ENCODE results near the gene ARL5C.
"Not testable (repeated sequence)": the region's sequence is repeated elsewhere in the genome, so short reads cannot be mapped to it uniquely, and the experiment has no call there.

The ARL5C gene

GRCh38 chr17:39168503-39168902, 2.5 kb upstream of the ARL5C start:
- not testable (repeated sequence) for DNase-seq (ENCODE audit: extremely low read depth in 1 of 2, low read depth in 1 of 2)

DNA sequence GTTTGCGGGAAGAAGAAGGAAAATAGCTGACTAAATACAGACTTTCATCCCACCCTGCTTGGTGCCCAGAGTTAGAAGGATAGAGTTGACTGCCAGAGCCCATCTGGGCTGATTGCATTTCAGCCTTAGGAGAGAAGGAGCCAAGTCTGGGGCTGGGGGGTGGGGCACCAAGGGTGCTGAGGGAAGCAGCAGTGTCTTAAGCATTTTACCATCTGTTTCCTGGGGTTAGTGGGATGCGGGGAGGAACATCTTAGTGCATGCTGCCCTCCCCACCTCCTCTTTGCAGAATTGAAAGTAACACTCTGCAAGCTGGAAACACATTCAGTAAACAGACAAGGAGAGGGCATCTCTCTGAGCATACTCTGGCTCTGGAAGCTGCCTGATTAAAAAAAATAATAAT, 1.5 kb upstream of the ARL5C start:
- no peak for DNase-seq (ENCODE audit: extremely low read depth in 1 of 2, low read depth in 1 of 2)

- DNase-seq (ENCODE audit: extremely low read depth in 1 of 2, low read depth in 1 of 2), result no peak
Observed at GRCh38 chr17:39166437-39167335, 725 bp upstream of the ARL5C start.

GRCh38 chr17:39165178-39165840, 652 bp downstream of the ARL5C start:
- no peak for DNase-seq (ENCODE audit: extremely low read depth in 1 of 2, low read depth in 1 of 2)

DNA sequence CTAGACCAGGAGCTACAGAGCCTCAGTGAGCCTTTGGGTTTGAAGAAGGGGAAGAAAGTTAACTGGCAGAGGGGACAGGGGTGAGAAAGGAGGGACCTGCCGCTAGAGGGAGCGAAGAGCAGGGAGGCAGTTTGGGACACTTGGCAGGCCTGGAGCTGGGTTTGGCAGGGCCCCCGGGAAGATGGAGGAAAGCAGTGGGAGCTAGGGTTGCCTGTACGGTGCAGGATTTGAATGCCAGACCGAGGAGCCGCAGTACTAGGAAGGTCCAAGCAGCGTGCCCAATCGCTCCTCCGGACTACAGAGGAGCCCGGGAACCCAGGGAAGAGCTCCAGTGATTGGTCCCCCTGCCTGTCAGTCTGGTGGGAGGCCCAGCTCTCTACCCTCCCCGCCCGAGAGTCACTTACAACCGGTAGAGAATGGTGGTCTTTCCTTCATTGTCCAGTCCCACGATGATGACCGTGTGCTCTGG, 1.3 kb downstream of the ARL5C start:
- peak; percentile 55 to 71 for DNase-seq (ENCODE audit: extremely low read depth in 1 of 2, low read depth in 1 of 2)

- DNase-seq (ENCODE audit: extremely low read depth in 1 of 2, low read depth in 1 of 2), result no peak
Observed at GRCh38 chr17:39161962-39162361, 4.0 kb downstream of the ARL5C start.

DNA sequence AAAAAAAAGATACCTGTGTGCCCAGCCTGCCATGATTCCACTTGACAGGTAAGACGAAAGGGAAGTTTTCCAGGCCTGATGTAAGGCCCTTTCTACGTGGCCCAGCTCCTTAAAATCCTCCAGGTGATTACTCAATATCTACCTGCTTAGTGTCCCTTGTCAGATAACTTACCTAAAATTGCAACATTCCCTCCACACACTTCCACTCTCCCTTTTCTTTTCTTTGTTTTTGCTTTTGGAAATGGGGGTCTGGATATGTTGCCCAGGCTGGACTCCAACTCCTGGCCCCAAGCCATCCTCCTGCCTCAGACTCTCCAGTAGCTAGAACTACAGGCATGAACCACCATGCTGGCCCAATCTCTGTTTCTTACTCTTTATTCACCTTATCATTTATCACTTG, 7.3 kb downstream of the ARL5C start:
- DNase-seq (ENCODE audit: extremely low read depth in 1 of 2, low read depth in 1 of 2), result no peak

DNA sequence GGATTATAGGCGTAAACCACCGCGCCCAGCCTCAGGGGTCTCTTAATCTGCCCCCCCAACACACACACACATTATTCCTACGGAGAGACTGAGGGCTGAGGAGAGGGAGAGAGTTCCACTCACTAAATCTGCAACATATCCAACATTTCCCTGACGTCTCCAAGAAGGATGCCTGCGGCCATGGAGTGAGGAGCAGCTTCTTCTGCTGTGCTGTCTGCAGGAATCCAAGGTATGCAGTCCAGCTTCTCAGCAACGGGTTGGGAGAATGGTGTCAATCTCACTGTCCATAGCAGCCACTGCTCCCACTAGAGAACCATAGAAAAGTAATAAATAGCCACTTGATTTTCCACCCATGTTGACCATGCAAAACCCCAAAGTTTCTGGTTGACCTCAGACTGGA, 9.5 kb downstream of the ARL5C start:
- no peak for DNase-seq (ENCODE audit: extremely low read depth in 1 of 2, low read depth in 1 of 2)

DNA sequence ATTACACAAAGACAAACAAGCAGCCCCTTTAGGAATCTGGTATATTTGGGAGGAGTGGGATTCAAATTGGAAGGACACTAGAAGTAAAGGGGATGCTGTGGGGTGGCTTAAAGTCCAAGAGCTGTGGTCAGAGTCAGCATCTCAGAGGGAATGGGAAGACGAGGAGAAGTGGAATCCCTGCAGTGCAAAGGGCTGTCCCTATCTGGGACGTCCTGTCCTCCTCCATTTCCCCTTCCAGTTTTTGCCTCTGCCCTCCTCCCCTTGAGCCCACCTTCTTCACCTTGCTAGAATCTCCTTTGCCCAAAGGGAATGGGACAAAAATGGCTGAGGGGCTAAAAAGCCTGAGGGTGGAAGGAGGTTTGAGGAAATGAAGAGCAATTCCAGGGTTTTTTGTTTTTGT, 10.3 kb downstream of the ARL5C start:
- no peak for DNase-seq (ENCODE audit: extremely low read depth in 1 of 2, low read depth in 1 of 2)

DNA sequence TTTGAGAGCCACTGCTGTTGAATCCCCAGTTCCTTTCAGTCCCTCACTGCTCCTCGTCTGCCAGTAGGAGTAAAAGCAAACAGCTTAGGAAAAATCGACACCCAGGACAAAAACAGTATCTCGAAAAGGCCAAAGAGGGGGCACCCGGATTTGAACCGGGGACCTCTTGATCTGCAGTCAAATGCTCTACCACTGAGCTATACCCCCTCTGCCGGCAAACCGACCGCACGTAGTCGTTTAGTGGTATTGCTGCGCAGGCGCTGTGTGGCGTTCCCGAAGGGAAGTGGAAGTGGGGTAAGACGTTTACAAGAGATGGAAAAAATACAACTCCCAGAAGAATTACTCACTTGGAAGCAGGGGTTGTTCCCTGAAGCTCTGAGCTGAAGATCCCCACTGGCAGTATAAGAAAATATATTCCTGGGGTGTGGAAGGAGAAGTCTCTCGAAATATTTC, 12.3 kb downstream of the ARL5C start:
- DNase-seq (ENCODE audit: extremely low read depth in 1 of 2, low read depth in 1 of 2), result peak; percentile 74 to 79

- DNase-seq (ENCODE audit: extremely low read depth in 1 of 2, low read depth in 1 of 2), result no peak
Observed at GRCh38 chr17:39151943-39152818, 13.8 kb downstream of the ARL5C start.

- DNase-seq (ENCODE audit: extremely low read depth in 1 of 2, low read depth in 1 of 2), result no peak
Observed at GRCh38 chr17:39151150-39151942, 14.6 kb downstream of the ARL5C start, which contains the start of gene PLXDC1. Gene PLXDC1, minus strand, starts transcription at chr17:39151637. Its CDS starts 200 bp downstream, at chr17:39151437.

GRCh38 chr17:39150795-39151149, 15.2 kb downstream of the ARL5C start:
- no peak for DNase-seq (ENCODE audit: extremely low read depth in 1 of 2, low read depth in 1 of 2)

- no peak for DNase-seq (ENCODE audit: extremely low read depth in 1 of 2, low read depth in 1 of 2)
Observed at GRCh38 chr17:39150104-39150634, 15.8 kb downstream of the ARL5C start.

GRCh38 chr17:39147221-39148185, 18.5 kb downstream of the ARL5C start:
- no peak for DNase-seq (ENCODE audit: extremely low read depth in 1 of 2, low read depth in 1 of 2)

- no peak for DNase-seq (ENCODE audit: extremely low read depth in 1 of 2, low read depth in 1 of 2)
Observed at GRCh38 chr17:39146273-39146672, 19.7 kb downstream of the ARL5C start.

- no peak for DNase-seq (ENCODE audit: extremely low read depth in 1 of 2, low read depth in 1 of 2)
Observed at GRCh38 chr17:39145143-39145542, 20.8 kb downstream of the ARL5C start.

DNA sequence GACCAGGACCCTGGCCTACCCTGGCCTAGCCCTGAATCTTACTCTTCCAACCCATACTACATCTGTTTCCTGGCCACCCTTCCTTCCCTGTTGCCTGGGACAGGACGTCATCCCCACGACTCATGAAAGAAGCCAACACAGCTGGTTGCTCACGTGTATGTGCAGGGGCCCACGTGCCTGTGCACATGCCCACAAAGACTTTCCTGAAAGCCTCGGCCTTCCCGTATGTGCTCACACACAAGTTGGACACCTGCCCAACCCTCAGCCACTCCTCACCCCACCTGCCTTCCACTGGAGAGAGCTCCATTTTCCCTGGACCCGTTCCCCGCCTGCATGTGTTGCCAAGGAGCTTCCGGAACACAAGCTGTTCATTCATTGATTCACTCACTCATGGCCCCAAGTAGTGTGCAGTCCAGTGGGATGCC, 21.5 kb downstream of the ARL5C start:
- no peak for DNase-seq (ENCODE audit: extremely low read depth in 1 of 2, low read depth in 1 of 2)
